HG02798 (cell line): ENCODE data around the gene ANKS1A.

Source experiments
- ATAC-seq: cut with Tn5 transposase; IDR thresholded peaks from one replicate; pipeline ENCODE4 v1.9.1; 2021; ENCODE audit warnings: mild to moderate bottlenecking; ENCODE audit not compliant: unreplicated experiment, poor library complexity

The ANKS1A gene

DNA sequence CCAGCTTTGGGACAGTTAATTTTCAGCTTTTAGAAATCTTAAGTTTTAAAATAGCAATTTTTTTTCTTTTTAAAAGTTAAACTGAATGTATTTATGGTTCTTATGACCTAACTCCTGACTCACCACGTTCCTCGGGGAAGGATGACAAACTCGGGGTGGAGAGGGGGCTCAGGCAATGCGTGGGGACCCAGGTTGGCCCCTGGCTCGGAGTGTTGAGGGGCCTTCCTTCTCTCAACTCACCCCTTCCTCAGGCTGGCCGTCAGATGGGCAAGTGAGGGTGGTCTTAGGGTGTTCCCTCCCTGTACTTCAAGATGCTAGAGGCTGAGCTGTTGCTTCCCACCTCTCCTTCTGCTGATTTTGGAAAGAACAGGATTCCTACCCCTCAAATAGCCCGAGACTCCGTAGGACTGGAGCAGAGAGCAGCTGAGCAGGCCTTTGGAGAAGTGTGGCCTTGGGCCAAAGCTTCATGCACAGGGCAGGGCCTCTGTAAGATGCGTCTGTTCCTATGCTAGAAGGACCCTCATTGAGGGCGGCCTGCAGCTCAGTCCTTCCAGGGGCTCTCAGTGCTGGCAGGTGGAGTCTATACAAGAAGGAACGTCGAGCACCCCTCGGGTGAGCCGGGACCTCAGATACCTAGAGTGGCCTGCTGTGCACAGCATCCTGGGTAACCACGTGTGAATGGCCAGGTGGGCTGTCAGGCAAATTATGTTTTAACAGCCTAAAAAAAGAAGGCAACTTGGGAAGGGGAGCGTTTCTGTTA is 172.8 kb downstream of the ANKS1A start:
- no peak for ATAC-seq

GRCh38 chr6:35062676-35063574 is 173.9 kb downstream of the ANKS1A start:
- ATAC-seq: no peak

DNA sequence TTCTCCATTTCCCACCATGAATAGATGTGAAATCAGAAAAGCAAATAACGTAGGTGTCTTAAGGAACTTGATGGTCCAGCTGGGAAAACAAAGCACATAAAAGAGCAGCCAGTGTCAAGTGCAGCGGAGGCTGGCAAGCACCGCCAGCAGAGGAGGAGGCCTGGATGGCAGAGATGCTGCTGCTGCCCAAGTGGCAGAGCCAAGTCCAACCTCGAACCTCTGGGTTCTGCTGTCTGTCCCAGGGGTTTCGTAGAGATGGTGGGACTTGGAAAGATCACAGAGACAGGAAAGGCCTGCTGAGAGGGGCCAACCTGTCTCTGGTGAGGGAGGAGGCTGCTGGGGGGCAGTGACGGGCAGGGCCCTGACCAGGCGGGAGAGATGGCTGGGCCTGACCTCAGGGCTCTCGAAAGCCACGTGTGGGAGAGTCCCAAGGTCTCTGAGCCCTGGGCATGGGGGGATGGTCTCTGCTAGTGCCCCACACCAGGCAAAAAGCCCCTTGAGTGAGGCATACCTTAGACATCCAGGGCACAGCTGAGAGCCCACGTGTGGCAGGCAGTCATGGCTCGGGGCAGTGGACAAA is 174.7 kb downstream of the ANKS1A start:
- ATAC-seq: no peak

- ATAC-seq: no peak
Observed at GRCh38 chr6:35064290-35064689, 175.2 kb downstream of the ANKS1A start.

- no peak for ATAC-seq
Observed at GRCh38 chr6:35064757-35065440, 175.8 kb downstream of the ANKS1A start.

- no peak for ATAC-seq
Observed at GRCh38 chr6:35065441-35065800, 176.4 kb downstream of the ANKS1A start.

DNA sequence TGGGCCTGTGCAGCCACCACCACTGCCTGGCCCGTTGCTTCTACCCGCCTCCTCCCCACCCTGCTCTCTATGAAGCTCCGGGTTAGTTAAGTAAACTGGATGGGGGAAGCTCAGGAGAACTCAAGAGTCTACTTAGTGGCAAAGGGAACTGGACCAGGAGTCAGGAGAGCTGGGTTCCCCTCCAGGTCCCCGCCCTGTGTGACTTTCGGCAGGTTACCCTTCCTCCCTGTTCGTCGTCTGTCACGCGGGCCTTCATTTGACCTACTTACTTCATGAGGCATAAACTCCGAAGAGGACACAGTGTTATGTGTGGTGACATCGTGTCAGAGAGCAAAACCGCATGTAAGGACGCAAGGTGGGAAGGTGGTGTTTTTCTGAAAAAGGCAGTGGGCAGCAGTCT is 176.8 kb downstream of the ANKS1A start:
- ATAC-seq: no peak

GRCh38 chr6:35067234-35067633 is 178.2 kb downstream of the ANKS1A start:
- no peak for ATAC-seq

GRCh38 chr6:35068206-35068605 is 179.2 kb downstream of the ANKS1A start:
- ATAC-seq: no peak

DNA sequence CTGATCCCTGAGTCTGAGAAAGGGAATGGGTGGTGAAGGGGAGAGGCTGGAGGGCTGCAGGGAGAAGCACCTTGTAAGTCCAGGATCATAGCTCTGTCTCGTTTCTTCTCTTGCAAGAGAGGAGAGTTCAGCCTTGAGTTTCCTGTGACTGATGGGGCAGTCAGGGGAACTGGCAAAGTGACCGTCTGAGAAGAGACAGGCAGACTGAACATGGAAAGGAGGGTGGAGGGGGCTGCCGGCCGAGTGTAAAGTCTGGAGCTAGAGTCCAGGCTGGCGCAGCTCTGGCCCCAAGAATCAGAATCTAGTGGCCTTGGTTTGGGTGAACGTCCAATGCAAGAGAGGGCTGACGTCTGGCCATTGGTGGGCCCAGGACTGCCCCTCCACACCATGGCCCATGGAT is 179.6 kb downstream of the ANKS1A start:
- no peak for ATAC-seq

GRCh38 chr6:35069262-35069661 is 180.2 kb downstream of the ANKS1A start:
- no peak for ATAC-seq

DNA sequence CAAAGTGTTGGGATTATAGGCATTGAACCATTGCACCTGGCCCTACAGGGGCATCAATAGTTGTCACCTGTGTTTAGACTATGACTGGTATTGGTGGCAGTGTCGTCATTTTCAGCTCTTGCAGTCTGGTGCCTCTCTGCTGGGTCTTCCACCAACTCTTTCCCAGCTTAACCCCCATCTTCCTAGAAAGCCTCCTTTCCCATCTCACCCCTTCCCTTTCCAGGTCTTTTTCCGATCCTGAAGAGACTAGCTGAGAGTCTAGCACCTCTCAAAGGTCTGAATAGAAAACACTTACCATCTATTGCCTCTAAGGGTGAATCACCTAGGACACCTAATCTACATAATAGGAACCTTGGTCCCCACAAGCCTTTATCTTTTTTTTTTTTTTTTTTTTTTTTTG is 181.1 kb downstream of the ANKS1A start:
- no peak for ATAC-seq

DNA sequence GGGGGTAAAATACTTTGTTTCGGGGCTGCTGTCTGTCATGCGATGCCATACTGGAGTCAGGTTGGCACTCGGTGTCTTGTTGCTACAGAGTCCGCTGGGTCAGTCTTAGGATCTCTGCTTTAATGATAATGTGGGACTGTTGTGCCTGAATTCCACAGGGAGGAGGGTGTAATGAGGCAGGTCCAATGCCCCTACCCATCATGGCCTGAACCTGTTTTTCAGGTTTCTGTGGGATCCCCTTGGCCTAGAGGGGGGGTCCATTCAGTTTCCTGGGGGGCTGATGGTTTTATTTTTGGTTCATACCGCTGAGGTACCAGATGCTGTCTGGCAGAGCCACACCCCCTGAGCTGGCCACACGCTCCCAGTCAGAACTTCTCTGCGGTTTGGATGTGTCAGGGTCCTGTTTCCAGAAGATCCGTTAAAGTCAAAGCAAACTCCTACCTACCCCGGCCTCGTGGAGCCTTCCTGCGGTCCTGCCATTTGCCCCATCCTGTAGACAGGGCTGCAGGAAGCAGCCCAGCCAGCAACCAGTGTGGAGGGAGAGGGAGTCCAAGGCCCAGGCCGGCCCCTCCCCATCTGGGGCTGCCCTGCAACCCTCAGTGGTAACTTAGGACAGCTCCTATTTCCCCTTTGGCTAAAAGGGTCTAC is 182.4 kb downstream of the ANKS1A start:
- ATAC-seq: no peak

GRCh38 chr6:35072051-35072697 is 183.1 kb downstream of the ANKS1A start:
- no peak for ATAC-seq

DNA sequence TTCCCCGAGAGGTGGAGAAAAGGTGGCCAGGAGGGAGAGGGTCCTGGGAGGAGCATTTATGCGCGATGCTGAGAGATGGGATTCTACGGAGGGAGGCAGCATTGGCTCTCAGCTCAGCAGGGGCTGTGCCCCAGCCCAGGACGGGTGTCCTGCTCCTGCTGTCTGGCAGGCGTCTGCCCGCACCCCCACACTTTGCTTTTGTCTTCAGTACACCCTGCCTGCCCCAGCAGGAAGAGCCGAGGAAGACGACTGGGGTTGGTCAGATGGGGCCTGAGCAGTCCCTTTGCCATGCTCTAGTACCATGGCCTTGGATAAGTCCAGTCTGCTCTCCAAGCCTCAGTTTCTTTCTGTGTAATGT is 183.6 kb downstream of the ANKS1A start:
- no peak for ATAC-seq

GRCh38 chr6:35073211-35073610 is 184.2 kb downstream of the ANKS1A start:
- no peak for ATAC-seq

DNA sequence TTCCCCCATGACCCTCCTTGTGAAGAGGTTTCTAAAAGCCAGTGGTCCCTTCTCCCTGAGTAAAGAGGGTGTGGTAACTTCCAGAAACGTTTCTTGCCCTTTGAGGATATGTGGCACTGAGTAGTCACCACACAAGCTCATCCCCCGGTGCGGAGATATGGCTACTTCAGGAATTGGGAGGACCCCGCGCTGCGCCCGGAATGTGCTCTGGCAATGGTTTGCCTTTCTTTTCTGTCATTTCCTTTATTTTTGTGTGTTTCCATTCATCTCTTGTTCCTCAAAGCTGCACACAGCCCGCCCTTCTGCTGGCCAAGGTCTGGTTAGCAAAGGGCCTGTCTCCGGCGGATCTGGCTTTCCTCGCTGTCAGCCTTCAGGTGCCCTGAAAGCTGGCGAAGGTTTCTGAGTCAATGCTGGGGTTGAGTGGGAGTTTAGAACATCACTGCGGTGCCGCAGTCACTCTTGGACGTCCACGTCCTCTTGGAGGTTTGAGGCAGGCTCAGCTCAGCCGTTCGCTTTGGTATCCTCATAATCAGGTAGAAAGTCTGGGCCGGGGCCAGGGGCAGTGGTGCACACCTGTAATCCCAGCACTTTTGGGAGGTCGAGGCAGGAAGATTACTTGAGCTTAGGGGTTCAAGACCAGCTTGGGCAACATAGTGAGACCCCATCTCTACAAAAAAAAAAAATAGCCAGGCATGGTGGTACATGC is 184.9 kb downstream of the ANKS1A start:
- no peak for ATAC-seq

DNA sequence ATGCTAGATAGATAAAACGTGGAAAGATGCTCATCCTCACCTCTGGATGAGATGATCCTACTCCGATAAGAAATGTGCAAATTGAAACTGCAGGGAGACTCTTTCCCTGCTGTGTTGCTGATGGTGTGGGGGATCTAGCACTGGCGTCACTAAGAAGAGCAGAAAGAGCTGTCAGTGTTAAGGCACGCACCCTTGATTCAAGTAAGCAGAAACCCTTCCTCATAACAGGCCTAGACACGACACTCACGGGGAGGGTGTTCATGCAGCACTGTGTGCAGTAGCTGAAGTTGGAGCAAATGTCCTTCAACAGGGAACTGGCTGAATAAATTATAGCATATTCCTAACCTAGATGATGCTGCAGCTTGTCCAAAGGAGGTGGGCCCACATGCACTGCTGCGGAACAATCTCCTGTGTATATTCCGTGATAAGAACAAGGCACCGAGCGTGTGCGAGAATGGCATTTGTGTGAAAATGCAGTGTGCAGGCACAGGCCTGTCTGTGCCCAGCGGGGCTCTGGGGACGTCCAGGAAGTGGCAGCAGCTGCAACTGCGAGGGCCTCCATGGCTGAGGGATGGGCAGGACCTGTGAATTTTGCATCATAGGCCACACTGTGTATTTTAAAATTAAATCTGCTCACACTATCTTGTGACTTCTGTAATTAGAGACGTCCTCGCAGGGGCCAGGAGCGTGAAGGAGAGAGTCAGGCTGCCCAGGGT is 188.1 kb downstream of the ANKS1A start:
- no peak for ATAC-seq

DNA sequence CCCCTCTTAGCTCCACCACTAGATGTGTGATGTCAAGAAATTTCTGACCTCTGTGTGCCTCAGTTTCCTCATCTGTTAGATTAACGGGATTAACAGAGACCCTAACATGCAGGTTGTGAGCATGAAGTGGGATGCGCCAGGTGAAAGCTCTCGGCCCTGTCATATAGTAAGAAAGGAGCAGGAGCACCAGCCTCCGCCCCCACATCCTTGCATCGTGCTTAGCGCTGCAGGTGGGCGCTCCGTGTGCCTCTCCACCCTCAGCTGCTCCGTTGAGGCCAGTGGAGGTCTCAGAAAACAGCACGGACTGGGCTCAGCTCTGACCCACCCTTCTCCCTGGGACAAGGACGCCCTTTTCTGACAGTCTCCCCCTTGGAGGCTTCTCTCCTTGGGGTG is 188.7 kb downstream of the ANKS1A start:
- no peak for ATAC-seq
